Sigmoid colon (tissue), 3 donors: ENCODE data around the gene CDC42BPG.

Source experiments
- POLR2A ChIP-seq, 2 donors: fragments of 450-650 bp; IDR thresholded peaks; one replicate each; pipeline ENCODE4 v1.6.1; 2016; ENCODE audit warnings: antibody characterized with exemption in 2 of 2, mild to moderate bottlenecking in 2 of 2, moderate library complexity in 2 of 2
- TF ChIP-seq, protein P1 (sequence below), 4 experiments: fragments of 450-650 bp in 3 of 4; fragments of 200-600 bp in 1 of 4; IDR thresholded peaks; one replicate each; pipeline ENCODE4 v1.5.1; 2016 to 2019; ENCODE audit warnings: antibody characterized with exemption in 4 of 4, mild to moderate bottlenecking in 3 of 4, moderate library complexity in 2 of 4

DNA sequence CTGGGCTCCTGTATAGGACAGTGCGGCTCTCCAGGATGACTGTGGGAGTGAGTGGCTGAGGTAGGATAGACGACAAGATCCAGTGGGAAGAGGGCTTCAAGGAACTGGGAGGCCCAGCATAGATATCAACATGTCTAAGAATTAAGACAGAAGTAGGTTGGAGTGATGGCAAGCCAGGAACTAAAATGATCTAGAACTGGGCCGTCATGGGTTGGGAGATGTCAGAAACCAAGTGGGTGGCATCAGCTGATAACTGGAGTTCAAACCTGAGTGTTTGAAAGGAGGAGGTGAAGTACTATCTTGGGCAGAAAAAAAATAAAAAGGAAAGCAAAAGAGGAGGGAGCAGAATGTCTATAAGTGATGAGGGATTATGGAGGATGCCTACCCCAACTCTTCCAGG is 27.0 kb downstream of the CDC42BPG start:
- TF ChIP-seq, protein P1, sequence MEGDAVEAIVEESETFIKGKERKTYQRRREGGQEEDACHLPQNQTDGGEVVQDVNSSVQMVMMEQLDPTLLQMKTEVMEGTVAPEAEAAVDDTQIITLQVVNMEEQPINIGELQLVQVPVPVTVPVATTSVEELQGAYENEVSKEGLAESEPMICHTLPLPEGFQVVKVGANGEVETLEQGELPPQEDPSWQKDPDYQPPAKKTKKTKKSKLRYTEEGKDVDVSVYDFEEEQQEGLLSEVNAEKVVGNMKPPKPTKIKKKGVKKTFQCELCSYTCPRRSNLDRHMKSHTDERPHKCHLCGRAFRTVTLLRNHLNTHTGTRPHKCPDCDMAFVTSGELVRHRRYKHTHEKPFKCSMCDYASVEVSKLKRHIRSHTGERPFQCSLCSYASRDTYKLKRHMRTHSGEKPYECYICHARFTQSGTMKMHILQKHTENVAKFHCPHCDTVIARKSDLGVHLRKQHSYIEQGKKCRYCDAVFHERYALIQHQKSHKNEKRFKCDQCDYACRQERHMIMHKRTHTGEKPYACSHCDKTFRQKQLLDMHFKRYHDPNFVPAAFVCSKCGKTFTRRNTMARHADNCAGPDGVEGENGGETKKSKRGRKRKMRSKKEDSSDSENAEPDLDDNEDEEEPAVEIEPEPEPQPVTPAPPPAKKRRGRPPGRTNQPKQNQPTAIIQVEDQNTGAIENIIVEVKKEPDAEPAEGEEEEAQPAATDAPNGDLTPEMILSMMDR (IDR thresholded peaks at IDR 0.05): no peak
- no peak for TF ChIP-seq POLR2A (IDR thresholded peaks at IDR 0.05)
